Measurements from ENCODE around the gene CHRNB1. TPM values are rescaled to one million over a fixed set of nuclear protein-coding genes. Genes with fewer than 3 reads are reported as not detected.

Gene CHRNB1
- total RNA-seq, 1 experiment from 2014 or later: 12.7 TPM

GRCh38 chr17:7491583-7491982, 46.7 kb downstream of the CHRNB1 start:
- Mint-ChIP-seq H3K9me3 (no peaks in the 10 kb centered on the region), H3K4me1 (peaks cover 22 to 23% of the 10 kb centered on the region in 2 experiments), H3K27ac (peak overlapping the region in 1 of 3 experiments; percentile 24; a peak in 2 of 7 replicates), H3K36me3 (ENCODE audit: insufficient read depth in 1 of 3, low read depth in 3 of 3) (peaks cover 40 to 72% (median 51%) of the 10 kb centered on the region in 3 experiments), H3K4me3 (no peak overlapping the region; a peak in 1 of 5 replicates), H3K27me3 (ENCODE audit: low read depth) (no peaks in the 10 kb centered on the region)
- H3K4ac ChIP-seq (ENCODE audit: low read depth, low read length): no peak overlapping the region
- no peak overlapping the region for H3K23ac ChIP-seq (ENCODE audit: insufficient read length, low read depth, low read length)
- H4K20me1 ChIP-seq (ENCODE audit: control insufficient read depth, insufficient read depth, insufficient read length): peaks cover 2% of the 10 kb centered on the region
- no peak overlapping the region for H2BK20ac ChIP-seq (ENCODE audit: low read depth, low read length, poor library complexity, severe bottlenecking)
- H2BK5ac ChIP-seq (ENCODE audit: insufficient read length, low read length): no peak overlapping the region
- no peak overlapping the region for H4K8ac ChIP-seq (replicated peaks; ENCODE audit: insufficient read length, low read depth, low read length)
- no peak overlapping the region for H3T11ph ChIP-seq (ENCODE audit: low read length)
- peaks cover 60% of the 10 kb centered on the region for H3K79me2 ChIP-seq (ENCODE audit: insufficient read depth, low read length)
- no peak overlapping the region for H2AK5ac ChIP-seq (ENCODE audit: insufficient read length, low read length)
- H3K27me3 ChIP-seq (ENCODE audit: insufficient read depth, low read length): no peaks in the 10 kb centered on the region
- H4K5ac ChIP-seq (ENCODE audit: insufficient read length, low read depth, low read length): no peak overlapping the region
- no peak overlapping the region for H3K4me2 ChIP-seq (ENCODE audit: insufficient read depth, insufficient read length, low read length)
- no peak overlapping the region for H3K27ac ChIP-seq (ENCODE audit: insufficient read length, low read depth, low read length)
- no peak for TF ChIP-seq CTCF (conservative IDR thresholded peaks at IDR 0.05)
- DNase-seq: no peak
- H3K18ac ChIP-seq (ENCODE audit: insufficient read length, low read depth, low read length): no peak overlapping the region
- H4K91ac ChIP-seq (ENCODE audit: insufficient read length, low read depth, low read length): no peak overlapping the region
- H3K14ac ChIP-seq (ENCODE audit: insufficient read depth, low read length): no peak overlapping the region
- H3K56ac ChIP-seq (ENCODE audit: insufficient read length, low read depth, low read length): no peak overlapping the region
- H3K4me1 ChIP-seq (ENCODE audit: insufficient read depth, low read length): no peaks in the 10 kb centered on the region; the same call in 1 of the 2 replicates
- no peak overlapping the region for H2AFZ ChIP-seq (ENCODE audit: low read length)
- H3K23me2 ChIP-seq (ENCODE audit: insufficient read length, low read depth, low read length, poor library complexity, severe bottlenecking): no peaks in the 10 kb centered on the region
- no peak overlapping the region for H2BK15ac ChIP-seq (ENCODE audit: low read depth, low read length)
- H2BK12ac ChIP-seq (ENCODE audit: insufficient read length, low read depth, low read length): no peak overlapping the region
- H3K9me3 ChIP-seq (ENCODE audit: control insufficient read depth, low read depth, low read length): no peaks in the 10 kb centered on the region
- H2BK120ac ChIP-seq (ENCODE audit: low read depth, low read length, poor library complexity, severe bottlenecking): no peak overlapping the region
- WGBS (ENCODE audit: extremely low coverage, insufficient read length, low lambda C conversion rate): no CpG with 5 or more reads among the region's 1 CpG
- H3K9ac ChIP-seq (ENCODE audit: extremely low read depth, insufficient read length, low read length): no peak overlapping the region
- peaks cover 10% of the 10 kb centered on the region for H3K79me1 ChIP-seq (ENCODE audit: insufficient read depth, low read depth, low read length, poor library complexity, severe bottlenecking)
